H1 (cell line): ENCODE results near the gene AGT. TPM values are rescaled to one million over a fixed set of nuclear protein-coding genes. Genes with fewer than 3 reads are reported as not detected.

Experiments
- CTCF ChIA-PET: fragments of 300-600 bp; sonication (Branson Sonifier 250); formaldehyde crosslinking; loops from one replicate; lab custom pipeline; 2021; ENCODE audit not compliant: partially characterized antibody; lab: Charles Lee
- POLR2A ChIA-PET: fragments of 300-600 bp; sonication (Branson Sonifier 250); formaldehyde crosslinking; loops from one replicate; lab custom pipeline; 2021; ENCODE audit warnings: inconsistent platforms; ENCODE audit not compliant: partially characterized antibody; lab: Charles Lee
- DNase-seq, 2 experiments: peaks; one replicate each; pipeline versions ENCODE4 v3.0.0 to v3.0.0-alpha.2; 2010 to 2022; ENCODE audit warnings: low spot score in 2 of 2, low read depth in 1 of 2, mixed read lengths in 1 of 2
- FAIRE-seq: peaks from 2 replicates; lab custom pipeline; 2011; peaks lifted over from hg19 to GRCh38; lab: Jason Lieb, UNC
- H2AFZ ChIP-seq: 2 replicates; pipeline ENCODE4 v1.8.1; 2012; ENCODE audit warnings: low read length, inconsistent platforms
- H2AK5ac ChIP-seq: 2 replicates; pipeline ENCODE4 v1.6.1; 2013; ENCODE audit warnings: low read depth, low read length
- H2BK120ac ChIP-seq: replicated peaks from 2 replicates; pipeline ENCODE3; 2013; ENCODE audit warnings: low read depth, low read length, inconsistent platforms
- H2BK12ac ChIP-seq: 2 replicates; pipeline ENCODE4 v1.6.1; 2013; ENCODE audit warnings: low read depth, low read length
- H2BK15ac ChIP-seq: 2 replicates; pipeline ENCODE4 v1.6.1; 2013; ENCODE audit warnings: low read length
- H2BK20ac ChIP-seq: 2 replicates; pipeline ENCODE4 v1.6.1; 2013; ENCODE audit warnings: low read length
- H2BK5ac ChIP-seq: 2 replicates; pipeline ENCODE4 v1.6.1; 2013; ENCODE audit warnings: low read depth, low read length
- H3K14ac ChIP-seq: 2 replicates; pipeline ENCODE4 v1.6.1; 2013; ENCODE audit warnings: inconsistent platforms; ENCODE audit not compliant: insufficient read length
- H3K18ac ChIP-seq: 2 replicates; pipeline ENCODE4 v1.6.1; 2013; ENCODE audit warnings: low read length; ENCODE audit errors: extremely low read depth
- H3K23ac ChIP-seq: 2 replicates; pipeline ENCODE4 v1.6.1; 2013; ENCODE audit warnings: inconsistent platforms; ENCODE audit not compliant: insufficient read length
- H3K23me2 ChIP-seq: 2 replicates; pipeline ENCODE4 v1.6.1; 2013; ENCODE audit warnings: low read depth, low read length
- H3K27ac ChIP-seq: 2 replicates; pipeline ENCODE4 v1.6.1; 2011; ENCODE audit warnings: low read depth, low read length, inconsistent platforms
- H3K27me3 ChIP-seq, 4 experiments: replicated peaks in 1 of 4; 1 replicate in 1 of 4; 2 replicates in 3 of 4; pipeline versions ENCODE4 v1.6.1 to v1.8.1; 2011 to 2013; ENCODE audit warnings: low read length in 3 of 4, mild to moderate bottlenecking in 3 of 4, inconsistent platforms in 2 of 4, mixed read lengths in 2 of 4, moderate library complexity in 1 of 4; ENCODE audit not compliant: control insufficient read depth in 3 of 4, insufficient read depth in 3 of 4; ENCODE audit errors: extremely low read depth in 1 of 4
- H3K36me3 ChIP-seq, 4 experiments: 2 replicates each; pipeline versions ENCODE4 v1.6.1 to v1.8.1; 2011 to 2013; ENCODE audit warnings: mild to moderate bottlenecking in 4 of 4, low read length in 3 of 4, moderate library complexity in 2 of 4, control low read depth in 1 of 4, inconsistent platforms in 1 of 4; ENCODE audit not compliant: insufficient read depth in 4 of 4, control insufficient read depth in 2 of 4
- H3K4ac ChIP-seq: replicated peaks from 2 replicates; pipeline ENCODE3; 2013; ENCODE audit warnings: low read length, low read depth, mixed read lengths, inconsistent platforms; ENCODE audit not compliant: insufficient read length
- H3K4me1 ChIP-seq, 4 experiments: replicated peaks in 1 of 4; 1 replicate in 1 of 4; 2 replicates in 3 of 4; pipeline versions ENCODE4 v1.6.1 to v1.8.1; 2011 to 2013; ENCODE audit warnings: low read length in 3 of 4, inconsistent platforms in 2 of 4, mixed read lengths in 1 of 4; ENCODE audit not compliant: insufficient read depth in 4 of 4, control insufficient read depth in 3 of 4
- H3K4me2 ChIP-seq, 2 experiments: 2 replicates each; pipeline versions ENCODE4 v1.6.1 to v1.8.1; 2011 to 2013; ENCODE audit warnings: low read depth in 2 of 2, low read length in 2 of 2, control low read depth in 1 of 2, inconsistent platforms in 1 of 2, mild to moderate bottlenecking in 1 of 2; ENCODE audit not compliant: insufficient read depth in 1 of 2
- H3K4me3 ChIP-seq, 4 experiments: fragments of 200-600, 300-600 bp in 1 of 4; sonication (generic), shearing (Covaris generic), sonication (Bioruptor Twin) in 1 of 4; 2 replicates each; pipeline versions ENCODE4 v1.5.1 to v1.8.1; 2011 to 2016; ENCODE audit warnings: low read length in 4 of 4, low read depth in 3 of 4, control low read depth in 2 of 4, inconsistent platforms in 2 of 4, mild to moderate bottlenecking in 2 of 4, mixed read lengths in 1 of 4, moderate library complexity in 1 of 4; ENCODE audit not compliant: insufficient read depth in 2 of 4; ENCODE audit errors: extremely low read depth in 1 of 4
- H3K56ac ChIP-seq: replicated peaks from 2 replicates; pipeline ENCODE3; 2013; ENCODE audit warnings: low read depth, mild to moderate bottlenecking, mixed read lengths, low read length, inconsistent platforms; ENCODE audit not compliant: insufficient read length
- H3K79me1 ChIP-seq: 2 replicates; pipeline ENCODE4 v1.6.1; 2013; ENCODE audit warnings: low read depth, low read length, control low read depth
- H3K79me2 ChIP-seq, 2 experiments: 2 replicates each; pipeline versions ENCODE4 v1.6.1 to v1.8.1; 2012 to 2013; ENCODE audit warnings: low read length in 2 of 2, mild to moderate bottlenecking in 2 of 2, inconsistent platforms in 1 of 2; ENCODE audit not compliant: insufficient read depth in 2 of 2, control insufficient read depth in 1 of 2
- H3K9ac ChIP-seq, 4 experiments: replicated peaks in 1 of 4; 1 replicate in 1 of 4; 2 replicates in 3 of 4; pipeline versions ENCODE4 v1.6.1 to v1.8.1; 2011 to 2013; ENCODE audit warnings: low read depth in 3 of 4, low read length in 3 of 4, control low read depth in 2 of 4, mild to moderate bottlenecking in 2 of 4, moderate library complexity in 2 of 4, inconsistent platforms in 1 of 4; ENCODE audit errors: extremely low read depth in 1 of 4
- H3K9me3 ChIP-seq, 2 experiments: 2 replicates each; pipeline versions ENCODE4 v1.6.1 to v1.8.1; 2012 to 2013; ENCODE audit warnings: mild to moderate bottlenecking in 2 of 2, moderate library complexity in 2 of 2, control low read depth in 1 of 2, inconsistent platforms in 1 of 2, low read depth in 1 of 2, low read length in 1 of 2, mixed read lengths in 1 of 2; ENCODE audit not compliant: insufficient read depth in 2 of 2
- H4K20me1 ChIP-seq, 2 experiments: replicated peaks in 1 of 2; 2 replicates each; pipeline versions ENCODE3 to v1.8.1; 2011 to 2013; ENCODE audit warnings: inconsistent platforms in 2 of 2, low read length in 2 of 2, mild to moderate bottlenecking in 1 of 2; ENCODE audit not compliant: insufficient read depth in 2 of 2, control insufficient read depth in 1 of 2
- H4K5ac ChIP-seq: 2 replicates; pipeline ENCODE4 v1.6.1; 2013; ENCODE audit warnings: low read length, low read depth, mixed read lengths, inconsistent platforms; ENCODE audit not compliant: insufficient read length
- H4K8ac ChIP-seq: 2 replicates; pipeline ENCODE4 v1.8.0; 2013; ENCODE audit warnings: mild to moderate bottlenecking, moderate library complexity, low read length, inconsistent platforms; ENCODE audit not compliant: insufficient read depth; ENCODE audit errors: extremely low read depth
- H4K91ac ChIP-seq: replicated peaks from 2 replicates; pipeline ENCODE3; 2013; ENCODE audit warnings: low read length, mixed read lengths, inconsistent platforms; ENCODE audit not compliant: insufficient read length
- ASH2L ChIP-seq: fragments of 200-600, 300-600 bp; sonication (generic); IDR thresholded peaks from one replicate; pipeline ENCODE4 v1.7.1; 2017; ENCODE audit warnings: low read length
- CBX5 ChIP-seq: fragments of 300-800, 300-1000 bp; sonication (generic); IDR thresholded peaks from 2 replicates; pipeline ENCODE4 v1.7.1; 2016; ENCODE audit warnings: antibody characterized with exemption, low read length, low read depth
- CREB1 ChIP-seq: IDR thresholded peaks from 2 replicates; pipeline ENCODE4 v1.6.1; 2012; ENCODE audit warnings: inconsistent platforms
- EGR1 ChIP-seq: IDR thresholded peaks from 2 replicates; pipeline ENCODE4 v1.6.1; 2011; ENCODE audit warnings: low read depth, low read length, borderline replicate concordance
- JUN ChIP-seq: IDR thresholded peaks from 2 replicates; pipeline ENCODE4 v1.6.1; 2011; ENCODE audit warnings: low read depth, mild to moderate bottlenecking, improper control_type of control experiment, low read length
- KDM1A ChIP-seq: fragments of 200-600, 300-600 bp; sonication (generic); IDR thresholded peaks from 2 replicates; pipeline ENCODE4 v1.7.1; 2016; ENCODE audit warnings: mild to moderate bottlenecking, low read length, borderline replicate concordance
- KDM5A ChIP-seq: fragments of 200-600 bp; IDR thresholded peaks from 2 replicates; pipeline ENCODE4 v1.7.1; 2012; ENCODE audit warnings: mild to moderate bottlenecking, low read length, inconsistent platforms, mixed read lengths
- MAX ChIP-seq: IDR thresholded peaks from 2 replicates; pipeline ENCODE4 v1.6.1; 2012; ENCODE audit warnings: inconsistent platforms
- POLR2AphosphoS5 ChIP-seq: IDR thresholded peaks from 2 replicates; pipeline ENCODE4 v1.6.1; 2011; ENCODE audit warnings: low read depth, low read length
- POU5F1 ChIP-seq: IDR thresholded peaks from 2 replicates; pipeline ENCODE4 v1.6.1; 2011; ENCODE audit warnings: low read depth, mild to moderate bottlenecking, low read length, moderate library complexity
- RFX5 ChIP-seq: IDR thresholded peaks from 2 replicates; pipeline ENCODE4 v1.6.1; 2011; ENCODE audit warnings: low read depth, low read length, improper control_type of control experiment, borderline replicate concordance
- WGBS, 2 experiments: shearing (Covaris generic) in 1 of 2; methylation state at CpG; one replicate each; pipeline versions ENCODE4 v1.1.6 to v1.1.7; 2013 to 2015; ENCODE audit warnings: low lambda C conversion rate in 2 of 2, mixed read lengths in 2 of 2, inconsistent platforms in 1 of 2, low coverage in 1 of 2, missing lambda C conversion rate in 1 of 2; ENCODE audit not compliant: insufficient replicate concordance in 2 of 2, insufficient coverage in 1 of 2, insufficient read length in 1 of 2; ENCODE audit errors: extremely low coverage in 1 of 2, missing lambda C conversion rate in 1 of 2; 5-methylcytosine and 5-hydroxymethylcytosine counted together
- polyA plus RNA-seq, 7 experiments: library from polyadenylated mRNA; depleted of rRNA in 3 of 7; stranded (reverse) in 5 of 7; unstranded in 2 of 7; fragments of >200 nt in 5 of 7; fragments of 200-250 nt in 2 of 7; gene quantifications; 1 replicate in 5 of 7; 2 replicates in 1 of 7; 4 replicates in 1 of 7; pipeline versions ENCODE4 v1.2.1 to v1.2.3, GENCODE V29; 2011 to 2013; ENCODE audit warnings: missing spikeins in 2 of 7, mixed read lengths in 2 of 7
- total RNA-seq: library from RNA; stranded (reverse); fragmentation: NEBNext Ultra II Directional; extraction: Animal tissue kit (Norgen Biotek cat#: 25700); gene quantifications from 2 replicates; pipeline ENCODE4 v1.2.1, GENCODE V29; 2021

The AGT gene
- total and polyA plus RNA-seq, 2 of the 8 experiments (the other 6 are each of a cell fraction or from before 2014, with no cell fraction given), result 0.20 TPM; not detected in 1

- H3K79me1 ChIP-seq, result no peaks in the 10 kb centered on the region
- H3K23ac ChIP-seq, result no peak overlapping the region
- no peak overlapping the region for H2BK5ac ChIP-seq
- no peak for FAIRE-seq
- no peak overlapping the region for H4K91ac ChIP-seq
- H2BK120ac ChIP-seq, result no peak overlapping the region
- H4K5ac ChIP-seq, result no peak overlapping the region
- no peak for DNase-seq
- H3K27ac ChIP-seq, result no peak overlapping the region
- no peak overlapping the region for H3K18ac ChIP-seq
- no peak overlapping the region for H2AK5ac ChIP-seq
- 91% methylated on average over 7 of the region's 7 CpGs; no CpG with 5 or more reads in 1 of the 2 experiments for WGBS, 2 experiments
- H3K27me3 ChIP-seq, result no peaks in the 10 kb centered on the region
- H4K20me1 ChIP-seq, result no peaks in the 10 kb centered on the region
- no peak overlapping the region for H3K4me3 ChIP-seq
- H3K9me3 ChIP-seq, result no peaks in the 10 kb centered on the region
- H3K4me1 ChIP-seq, result peaks cover 0 to 4% (median 0%) of the 10 kb centered on the region in 4 experiments; a peak in 2 of 7 replicates
- H4K8ac ChIP-seq, result no peak overlapping the region
- H3K23me2 ChIP-seq, result no peaks in the 10 kb centered on the region
- no peak overlapping the region for H3K4ac ChIP-seq
- TF ChIP-seq CREB1 (no peak), RFX5 (no peak), ASH2L (no peak), POLR2AphosphoS5 (no peak), KDM5A (no peak), POU5F1 (no peak), JUN (no peak), MAX (no peak), CBX5 (no peak), KDM1A (no peak), EGR1 (no peak)
- H2BK20ac ChIP-seq, result no peak overlapping the region
- H2BK12ac ChIP-seq, result no peak overlapping the region
- H3K79me2 ChIP-seq, result no peaks in the 10 kb centered on the region
- H3K14ac ChIP-seq, result no peak overlapping the region
- CTCF ChIA-PET, result interaction anchor here (0.7 to 1.5 kb wide), 4 partner anchors 13 to 87 kb away, joined by 3 to 4 read pairs (median 4); no protein-coding TSS in a partner anchor
- POLR2A ChIA-PET, result no interaction called here
- no peaks in the 10 kb centered on the region for H3K36me3 ChIP-seq
- H3K9ac ChIP-seq, result no peak overlapping the region
- no peak overlapping the region for H2BK15ac ChIP-seq
- H3K4me2 ChIP-seq, result no peak overlapping the region
- no peak overlapping the region for H2AFZ ChIP-seq
- no peak overlapping the region for H3K56ac ChIP-seq
Measured at GRCh38 chr1:230704830-230705229, 9.1 kb downstream of the AGT start.
